Transverse colon (tissue), 4 donors: Measurements from ENCODE around the gene IL3RA. TPM values are rescaled to one million over a fixed set of nuclear protein-coding genes. Genes with fewer than 3 reads are reported as not detected.

Experiments used
- DNase-seq: peaks from one replicate; pipeline ENCODE4 v3.0.0-alpha.2; 2019
- H3K27ac ChIP-seq, 4 donors: fragments of 200-600 bp; sonication (generic); 2 replicates each; pipeline ENCODE4 v1.5.1; 2016 to 2018; ENCODE audit warnings: inconsistent platforms in 4 of 4
- H3K27me3 ChIP-seq: fragments of 200-600 bp; sonication (generic); 2 replicates; pipeline ENCODE4 v1.5.1; 2017; ENCODE audit warnings: inconsistent platforms
- H3K36me3 ChIP-seq, 4 donors: fragments of 200-600 bp; sonication (generic); 2 replicates each; pipeline ENCODE4 v1.5.1; 2017 to 2019; ENCODE audit warnings: inconsistent platforms in 4 of 4
- H3K4me1 ChIP-seq, 4 donors: fragments of 200-600 bp; sonication (generic); 2 replicates each; pipeline ENCODE4 v1.5.1; 2017 to 2020; ENCODE audit warnings: inconsistent platforms in 4 of 4
- H3K4me3 ChIP-seq, 4 donors: fragments of 200-600 bp; sonication (generic); 1 replicate in 1 of 4; 2 replicates in 3 of 4; pipeline versions ENCODE4 v1.5.1 to v1.6.1; 2017 to 2019; ENCODE audit warnings: inconsistent platforms in 4 of 4
- H3K9me3 ChIP-seq, 2 donors: fragments of 200-600 bp; sonication (generic); 2 replicates each; pipeline ENCODE4 v1.5.1; 2017 to 2019; ENCODE audit warnings: inconsistent platforms in 2 of 2
- CTCF ChIP-seq, 5 experiments: fragments of 200-600 bp in 3 of 5; fragments of 450-650 bp in 2 of 5; sonication (generic) in 3 of 5; IDR thresholded peaks; 1 replicate in 2 of 5; 2 replicates in 3 of 5; pipeline ENCODE4 v1.5.1; 2016 to 2017; ENCODE audit warnings: antibody characterized with exemption in 5 of 5, inconsistent platforms in 3 of 5, mild to moderate bottlenecking in 2 of 5, moderate library complexity in 1 of 5
- EP300 ChIP-seq: sonication (generic); formaldehyde crosslinking; IDR thresholded peaks from one replicate; pipeline ENCODE4 v1.6.1; 2017; ENCODE audit warnings: antibody characterized with exemption, low read depth
- POLR2A ChIP-seq: fragments of 450-650 bp; IDR thresholded peaks from one replicate; pipeline ENCODE4 v1.6.1; 2016; ENCODE audit warnings: antibody characterized with exemption, mild to moderate bottlenecking, moderate library complexity
- POLR2AphosphoS5 ChIP-seq, 3 donors: sonication (generic); formaldehyde crosslinking; IDR thresholded peaks; one replicate each; pipeline ENCODE4 v1.6.1; 2016; ENCODE audit warnings: antibody characterized with exemption in 3 of 3
- WGBS, 2 donors: methylation state at CpG; one replicate each; pipeline ENCODE4 v1.1.5; 2018; ENCODE audit warnings: low coverage in 1 of 2; 5-methylcytosine and 5-hydroxymethylcytosine counted together
- in situ Hi-C, 4 donors: fragments of 200-750 bp; cut with MboI; loops; one replicate each; pipeline versions ENCODE4 v1.15.0 to v1.15.1; 2017; ENCODE audit warnings: low sequenced_read_pairs in 3 of 4, low pct_ligation_motif_present in 1 of 4, low pct_unique_long_range_greater_than_20kb in 1 of 4
- intact Hi-C: fragments of 100-400 bp; cut with DNase I; formaldehyde crosslinking; loops from one replicate; pipeline ENCODE4 v1.15.1; 2023; ENCODE audit warnings: low total_unique reads
- total RNA-seq, 4 donors: library from RNA; depleted of rRNA; stranded (reverse); fragments of >200 nt; gene quantifications; one replicate each; pipeline ENCODE4 v1.1.0, GENCODE V29; 2016

IL3RA gene
- total RNA-seq, 4 donors from 2014 or later, result 3.0 to 11.1 (median 5.8) TPM

DNA sequence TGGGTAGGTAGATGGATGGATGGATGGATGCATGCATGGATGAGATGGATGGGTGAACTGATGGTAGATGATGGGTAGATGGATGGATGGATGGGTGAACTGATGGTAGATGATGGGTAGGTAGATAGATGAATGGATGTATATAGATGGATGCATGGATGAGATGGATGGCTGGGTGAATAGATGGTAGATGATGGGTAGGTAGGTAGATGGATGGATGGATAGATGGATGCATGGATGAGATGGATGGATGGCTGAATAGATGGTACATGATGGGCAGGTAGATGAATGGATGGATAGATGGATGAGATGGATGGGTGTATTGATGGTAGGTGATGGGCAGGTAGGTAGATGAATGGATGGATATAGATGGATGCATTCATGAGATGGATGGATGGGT is 70.5 kb downstream of the IL3RA start:
- H3K9me3 ChIP-seq, result no peaks in the 10 kb centered on the region
- in situ Hi-C loops, result no loop called here
- peaks cover 0 to 12% (median 4%) of the 10 kb centered on the region in 4 donors for H3K36me3 ChIP-seq

DNA sequence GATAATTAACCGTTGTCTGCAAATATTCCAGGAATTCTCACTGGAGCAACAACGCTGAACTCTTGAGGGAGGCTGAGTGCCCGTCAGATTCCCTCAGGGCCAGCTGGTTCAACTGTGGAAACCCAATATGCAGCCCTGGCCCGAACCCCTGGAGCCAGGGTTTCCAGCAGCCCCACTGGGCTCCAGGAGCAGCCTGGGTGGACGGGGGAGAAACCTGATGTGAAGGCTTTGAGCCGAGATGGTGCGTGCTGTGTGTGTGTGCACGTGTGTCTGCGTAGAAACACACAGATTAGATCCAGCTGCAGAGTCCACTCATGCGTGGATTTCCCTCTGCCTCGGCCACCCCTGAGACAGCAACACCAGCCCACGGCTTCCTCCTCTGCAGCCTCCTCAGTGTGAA is 74.7 kb downstream of the IL3RA start:
- WGBS, 2 donors, result 76 to 100% methylated on average over 3 to 11 of the region's 12 CpGs
- H3K9me3 ChIP-seq, result no peaks in the 10 kb centered on the region
- intact Hi-C loops, result no loop called here
- H3K36me3 ChIP-seq, result peaks cover 0 to 12% (median 3%) of the 10 kb centered on the region in 4 donors
- in situ Hi-C loops, result no loop called here
- no peak overlapping the region for H3K27ac ChIP-seq
- H3K4me1 ChIP-seq, result no peaks in the 10 kb centered on the region
- H3K27me3 ChIP-seq, result no peaks in the 10 kb centered on the region
- no peak overlapping the region for H3K4me3 ChIP-seq
- TF ChIP-seq POLR2AphosphoS5 (IDR thresholded peaks at IDR 0.05), result no peak
- no peak for TF ChIP-seq EP300
- no peak for TF ChIP-seq CTCF (IDR thresholded peaks at IDR 0.05)
- TF ChIP-seq POLR2A, result no peak
- DNase-seq, result no peak

More for the DNA sequence above, 70.5 kb downstream of the IL3RA start:
- DNase-seq, result no peak
- Histone ChIP-seq H3K4me3 (no peak overlapping the region), H3K4me1 (no peaks in the 10 kb centered on the region), H3K27me3 (no peaks in the 10 kb centered on the region), H3K27ac (no peak overlapping the region)
- intact Hi-C loops, result no loop called here
- TF ChIP-seq POLR2A (no peak), POLR2AphosphoS5 (IDR thresholded peaks at IDR 0.05) (no peak), CTCF (IDR thresholded peaks at IDR 0.05) (no peak), EP300 (no peak)

- intact Hi-C loops (no loop called here), in situ Hi-C loops (no loop called here)
- H3K36me3 ChIP-seq, result peaks cover 0 to 8% (median 3%) of the 10 kb centered on the region in 4 donors
- WGBS, 2 donors, result 80 to 94% methylated on average over 1 to 31 of the region's 31 CpGs
- H3K9me3 ChIP-seq, result no peaks in the 10 kb centered on the region
- no peaks in the 10 kb centered on the region for H3K4me1 ChIP-seq
- H3K27me3 ChIP-seq, result no peaks in the 10 kb centered on the region
- H3K4me3 ChIP-seq, result no peak overlapping the region
- no peak for DNase-seq
- no peak for TF ChIP-seq POLR2AphosphoS5 (IDR thresholded peaks at IDR 0.05)
- no peak for TF ChIP-seq EP300
- H3K27ac ChIP-seq, result no peak overlapping the region
Measured at GRCh38 chrX:1412551-1413161, 76.1 kb downstream of the IL3RA start.

DNA sequence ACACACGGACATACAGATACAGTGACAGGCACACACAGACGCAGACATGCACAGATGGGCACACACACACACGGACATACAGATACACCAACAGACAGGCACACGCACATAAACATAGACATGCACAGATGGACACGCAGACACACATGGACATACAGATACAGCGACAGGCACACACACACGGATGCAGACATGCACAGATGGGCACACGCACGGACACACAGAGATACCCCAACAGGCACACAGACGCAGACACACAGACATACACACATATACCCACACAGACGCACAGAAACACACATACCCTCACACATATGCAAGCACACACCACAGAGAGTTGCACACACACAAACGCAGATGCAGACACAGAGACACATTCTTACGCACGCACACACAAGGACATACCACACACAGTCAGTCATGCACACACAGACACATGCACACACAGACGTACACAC is 79.8 kb downstream of the IL3RA start:
- no peak for DNase-seq
- Histone ChIP-seq H3K27me3 (no peaks in the 10 kb centered on the region), H3K9me3 (no peaks in the 10 kb centered on the region), H3K4me3 (no peak overlapping the region), H3K27ac (no peak overlapping the region), H3K4me1 (no peaks in the 10 kb centered on the region), H3K36me3 (peaks cover 0 to 14% (median 3%) of the 10 kb centered on the region in 4 donors)
- intact Hi-C loops (no loop called here), in situ Hi-C loops (no loop called here)
- 71% methylated on average over 15 of the region's 15 CpGs; no CpG with 5 or more reads in 1 of the 2 donors for WGBS, 2 donors
- no peak for TF ChIP-seq CTCF (IDR thresholded peaks at IDR 0.05)
- no peak for TF ChIP-seq POLR2AphosphoS5 (IDR thresholded peaks at IDR 0.05)
- TF ChIP-seq POLR2A, result no peak
- no peak for TF ChIP-seq EP300
